Body of pancreas (tissue), 4 donors: ENCODE results near the gene MGRN1. TPM values are rescaled to one million over a fixed set of nuclear protein-coding genes. Genes with fewer than 3 reads are reported as not detected.

Source experiments
- ATAC-seq: fragments of 150-250 bp; one replicate; pipeline ENCODE4 v1.9.1; 2016
- DNase-seq, 4 donors: peaks; one replicate each; pipeline ENCODE4 v3.0.0-alpha.2; 2019
- H3K27ac ChIP-seq, 4 donors: fragments of 200-600 bp; sonication (generic); 1 replicate in 3 of 4; 2 replicates in 1 of 4; pipeline versions ENCODE4 v1.5.1 to v1.6.1; 2016 to 2019; ENCODE audit warnings: mild to moderate bottlenecking in 1 of 4, mixed read lengths in 1 of 4, moderate library complexity in 1 of 4
- H3K27me3 ChIP-seq, 2 donors: fragments of 200-600 bp; sonication (generic); one replicate each; pipeline ENCODE4 v1.6.0; 2016; ENCODE audit warnings: mild to moderate bottlenecking in 1 of 2
- H3K36me3 ChIP-seq, 2 donors: fragments of 200-600 bp; sonication (generic); replicated peaks in 1 of 2; 2 replicates each; pipeline ENCODE4 v1.5.1; 2016; ENCODE audit warnings: low read depth in 2 of 2; ENCODE audit not compliant: insufficient read depth in 1 of 2
- H3K4me1 ChIP-seq: fragments of 200-600 bp; sonication (generic); one replicate; pipeline ENCODE4 v1.6.0; 2016
- H3K4me3 ChIP-seq, 2 donors: fragments of 200-600 bp; sonication (generic); 1 replicate in 1 of 2; 2 replicates in 1 of 2; pipeline ENCODE4 v1.5.1; 2016 to 2019
- H3K9me3 ChIP-seq, 3 donors: fragments of 200-600 bp; sonication (generic); 1 replicate in 2 of 3; 2 replicates in 1 of 3; pipeline ENCODE4 v1.5.1; 2016
- CTCF ChIP-seq, 7 experiments: fragments of 450-650 bp in 4 of 7; fragments of 200-600 bp in 3 of 7; sonication (generic) in 3 of 7; IDR thresholded peaks; one replicate each; pipeline ENCODE4 v1.5.1; 2016 to 2019; ENCODE audit warnings: antibody characterized with exemption in 7 of 7
- POLR2A ChIP-seq, 3 donors: fragments of 450-650 bp; IDR thresholded peaks; one replicate each; pipeline ENCODE4 v1.6.1; 2016; ENCODE audit warnings: antibody characterized with exemption in 3 of 3, mild to moderate bottlenecking in 2 of 3
- WGBS, 2 donors: methylation state at CpG; one replicate each; pipeline ENCODE4 v1.1.5; 2017; 5-methylcytosine and 5-hydroxymethylcytosine counted together
- intact Hi-C: fragments of 100-400 bp; cut with DNase I; formaldehyde crosslinking; loops from one replicate; pipeline ENCODE4 v1.15.1; 2023
- total RNA-seq, 2 donors: library from RNA; depleted of rRNA; stranded (reverse); fragments of >200 nt; gene quantifications; one replicate each; pipeline ENCODE4 v1.1.0, GENCODE V29; 2016

The MGRN1 gene
- total RNA-seq, 2 donors from 2014 or later: 23.3 to 44.8 TPM

- no peaks in the 10 kb centered on the region for H3K9me3 ChIP-seq
- 73 to 80% methylated on average over 4 to 11 of the region's 12 CpGs for WGBS, 2 donors
- no peaks in the 10 kb centered on the region for H3K27me3 ChIP-seq
- H3K36me3 ChIP-seq: peaks cover 0 to 8% of the 10 kb centered on the region in 2 donors
- intact Hi-C loops: no loop called here
- DNase-seq (no peak), ATAC-seq (no peak)
- H3K4me3 ChIP-seq: no peak overlapping the region
- TF ChIP-seq POLR2A (IDR thresholded peaks at IDR 0.05) (no peak), CTCF (IDR thresholded peaks at IDR 0.05) (no peak)
- H3K4me1 ChIP-seq: peaks cover 32% of the 10 kb centered on the region
- H3K27ac ChIP-seq: peak overlapping the region in 3 of 4 donors; percentile 80 to 90 (median 88)
Observed at GRCh38 chr16:4654964-4655590, 30.5 kb downstream of the MGRN1 start.

GRCh38 chr16:4655801-4656200 lies 31.2 kb downstream of the MGRN1 start:
- ATAC-seq: no peak
- intact Hi-C loops: no loop called here

GRCh38 chr16:4656221-4656620 lies 31.6 kb downstream of the MGRN1 start:
- no peak for TF ChIP-seq POLR2A (IDR thresholded peaks at IDR 0.05)
- TF ChIP-seq CTCF (IDR thresholded peaks at IDR 0.05): no peak
- Histone ChIP-seq H3K4me3 (no peak overlapping the region), H3K27me3 (no peaks in the 10 kb centered on the region), H3K9me3 (no peaks in the 10 kb centered on the region), H3K36me3 (peaks cover 0 to 8% of the 10 kb centered on the region in 2 donors), H3K27ac (peak overlapping the region in 1 of 4 donors; percentile 90), H3K4me1 (peaks cover 36% of the 10 kb centered on the region)
- 93 to 97% methylated on average over 12 of the region's 12 CpGs for WGBS, 2 donors
- ATAC-seq (no peak), DNase-seq (no peak)
- intact Hi-C loops: no loop called here

More at GRCh38 chr16:4655801-4656200, 31.2 kb downstream of the MGRN1 start:
- H3K36me3 ChIP-seq: peaks cover 0 to 8% of the 10 kb centered on the region in 2 donors
- WGBS, 2 donors: 67 to 84% methylated on average over 1 to 6 of the region's 6 CpGs
- H3K27ac ChIP-seq: peak overlapping the region in 2 of 4 donors; percentile 80 to 90
- TF ChIP-seq CTCF (IDR thresholded peaks at IDR 0.05) (no peak), POLR2A (IDR thresholded peaks at IDR 0.05) (no peak)
- no peaks in the 10 kb centered on the region for H3K27me3 ChIP-seq
- H3K4me1 ChIP-seq: peaks cover 36% of the 10 kb centered on the region
- no peaks in the 10 kb centered on the region for H3K9me3 ChIP-seq
- no peak for DNase-seq
- H3K4me3 ChIP-seq: no peak overlapping the region

GRCh38 chr16:4656695-4657686 lies 32.4 kb downstream of the MGRN1 start:
- intact Hi-C loops: no loop called here
- no peak for TF ChIP-seq POLR2A (IDR thresholded peaks at IDR 0.05)
- no peak overlapping the region for H3K4me3 ChIP-seq
- WGBS, 2 donors: 88 to 93% methylated on average over 15 to 24 of the region's 25 CpGs
- H3K27ac ChIP-seq: no peak overlapping the region
- peaks cover 36% of the 10 kb centered on the region for H3K4me1 ChIP-seq
- H3K9me3 ChIP-seq: no peaks in the 10 kb centered on the region
- ATAC-seq: no peak
- H3K36me3 ChIP-seq: peaks cover 0 to 6% of the 10 kb centered on the region in 2 donors
- no peaks in the 10 kb centered on the region for H3K27me3 ChIP-seq
- DNase-seq: no peak
